Fibroblast of lung (primary cell): Measurements from ENCODE around the gene VWA5B1. TPM values are rescaled to one million over a fixed set of nuclear protein-coding genes. Genes with fewer than 3 reads are reported as not detected.

Experiments used
- DNase-seq, 2 donors: peaks; one replicate each; pipeline versions ENCODE4 v3.0.0 to v3.0.0-alpha.2; 2010; ENCODE audit warnings: low read depth in 2 of 2
- H2AFZ ChIP-seq: 2 replicates; pipeline ENCODE4 v1.5.1; 2012; ENCODE audit warnings: low read length, control low read depth, inconsistent platforms
- H3K27ac ChIP-seq: 2 replicates; pipeline ENCODE4 v1.5.1; 2011; ENCODE audit warnings: low read length, control low read depth; ENCODE audit not compliant: insufficient read depth
- H3K27me3 ChIP-seq: 2 replicates; pipeline ENCODE4 v1.5.1; 2011; ENCODE audit warnings: mild to moderate bottlenecking, low read length; ENCODE audit not compliant: control insufficient read depth, insufficient read depth
- H3K36me3 ChIP-seq: 2 replicates; pipeline ENCODE4 v1.5.1; 2011; ENCODE audit warnings: low read length; ENCODE audit not compliant: control insufficient read depth, insufficient read depth
- H3K4me1 ChIP-seq: 2 replicates; pipeline ENCODE4 v1.5.1; 2011; ENCODE audit warnings: low read length; ENCODE audit not compliant: control insufficient read depth, insufficient read depth; ENCODE audit errors: extremely low read depth
- H3K4me2 ChIP-seq: 2 replicates; pipeline ENCODE4 v1.5.1; 2011; ENCODE audit warnings: low read length, control low read depth; ENCODE audit not compliant: insufficient read depth; ENCODE audit errors: extremely low read depth
- H3K4me3 ChIP-seq, 4 experiments: fragments of 200-600 bp in 1 of 4; sonication (generic) in 1 of 4; replicated peaks in 1 of 4; 2 replicates each; pipeline ENCODE4 v1.5.1; 2011 to 2016; ENCODE audit warnings: low read length in 4 of 4, low read depth in 3 of 4, mild to moderate bottlenecking in 3 of 4, control low read depth in 2 of 4, inconsistent platforms in 1 of 4, mixed read lengths in 1 of 4; ENCODE audit not compliant: insufficient read depth in 1 of 4; ENCODE audit errors: control extremely low read depth in 1 of 4
- H3K79me2 ChIP-seq: 2 replicates; pipeline ENCODE4 v1.5.1; 2012; ENCODE audit warnings: mild to moderate bottlenecking, low read length, inconsistent platforms; ENCODE audit not compliant: control insufficient read depth, insufficient read depth
- H3K9ac ChIP-seq: 2 replicates; pipeline ENCODE4 v1.5.1; 2011; ENCODE audit warnings: mild to moderate bottlenecking, low read length, control low read depth; ENCODE audit not compliant: insufficient read depth
- H3K9me3 ChIP-seq: 2 replicates; pipeline ENCODE4 v1.5.1; 2012; ENCODE audit warnings: low read depth, low read length; ENCODE audit not compliant: control insufficient read depth, insufficient read depth
- H4K20me1 ChIP-seq: 2 replicates; pipeline ENCODE4 v1.5.1; 2011; ENCODE audit warnings: low read length; ENCODE audit not compliant: control insufficient read depth, insufficient read depth; ENCODE audit errors: extremely low read depth
- EZH2 ChIP-seq: IDR thresholded peaks from 2 replicates; pipeline ENCODE4 v1.5.1; 2012; ENCODE audit warnings: low read length, control low read depth, mild to moderate bottlenecking; ENCODE audit errors: missing control alignments
- polyA plus RNA-seq, 2 donors: library from polyadenylated mRNA; depleted of rRNA in 1 of 2; stranded (reverse) in 1 of 2; unstranded in 1 of 2; fragments of >200 nt; gene quantifications; 2 replicates each; pipeline ENCODE4 v1.2.1, GENCODE V29; 2011 to 2012; ENCODE audit warnings: missing spikeins in 1 of 2
- total RNA-seq: library from RNA; depleted of rRNA; stranded (reverse); fragments of >200 nt; gene quantifications from 2 replicates; pipeline ENCODE4 v1.2.1, GENCODE V29; 2014
- TF ChIP-seq, protein P1 (sequence below), 2 donors: IDR thresholded peaks in 1 of 2; conservative IDR thresholded peaks in 1 of 2; 1 replicate in 1 of 2; 2 replicates in 1 of 2; pipeline ENCODE4 v1.5.1; 2011 to 2012; ENCODE audit warnings: low read length in 2 of 2, control low read depth in 1 of 2, inconsistent platforms in 1 of 2, low read depth in 1 of 2, mild to moderate bottlenecking in 1 of 2

VWA5B1 gene
- total and polyA plus RNA-seq, 2 donors (not counting 1 experiment from before 2014, with no cell fraction given): not detected

DNA sequence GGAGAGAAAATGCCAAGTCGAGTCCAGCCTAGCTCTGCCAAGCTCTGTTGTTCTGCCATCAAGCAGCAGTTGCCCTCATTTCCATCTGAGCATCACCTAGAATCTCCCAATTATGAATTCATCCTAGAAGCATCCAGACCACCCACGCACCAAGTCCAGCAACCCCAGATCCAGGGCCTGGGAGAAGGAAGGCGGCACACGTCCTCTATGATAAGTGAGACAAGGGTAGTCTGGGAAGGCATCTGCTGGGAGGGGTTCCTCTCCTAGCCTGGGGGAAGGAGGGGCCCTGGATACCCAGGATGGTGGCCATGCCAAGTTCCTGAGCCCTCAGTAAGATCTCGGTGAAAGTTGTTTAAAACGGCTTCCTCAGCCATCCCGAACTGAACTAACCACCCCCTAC is 70.7 kb downstream of the VWA5B1 start:
- no peaks in the 10 kb centered on the region for H3K79me2 ChIP-seq
- peak in 1 of 2 donors; percentile 41 for DNase-seq
- H3K9ac ChIP-seq: no peak overlapping the region
- H3K4me2 ChIP-seq: no peak overlapping the region
- peaks cover 29% of the 10 kb centered on the region for H3K27me3 ChIP-seq
- TF ChIP-seq, protein P1, sequence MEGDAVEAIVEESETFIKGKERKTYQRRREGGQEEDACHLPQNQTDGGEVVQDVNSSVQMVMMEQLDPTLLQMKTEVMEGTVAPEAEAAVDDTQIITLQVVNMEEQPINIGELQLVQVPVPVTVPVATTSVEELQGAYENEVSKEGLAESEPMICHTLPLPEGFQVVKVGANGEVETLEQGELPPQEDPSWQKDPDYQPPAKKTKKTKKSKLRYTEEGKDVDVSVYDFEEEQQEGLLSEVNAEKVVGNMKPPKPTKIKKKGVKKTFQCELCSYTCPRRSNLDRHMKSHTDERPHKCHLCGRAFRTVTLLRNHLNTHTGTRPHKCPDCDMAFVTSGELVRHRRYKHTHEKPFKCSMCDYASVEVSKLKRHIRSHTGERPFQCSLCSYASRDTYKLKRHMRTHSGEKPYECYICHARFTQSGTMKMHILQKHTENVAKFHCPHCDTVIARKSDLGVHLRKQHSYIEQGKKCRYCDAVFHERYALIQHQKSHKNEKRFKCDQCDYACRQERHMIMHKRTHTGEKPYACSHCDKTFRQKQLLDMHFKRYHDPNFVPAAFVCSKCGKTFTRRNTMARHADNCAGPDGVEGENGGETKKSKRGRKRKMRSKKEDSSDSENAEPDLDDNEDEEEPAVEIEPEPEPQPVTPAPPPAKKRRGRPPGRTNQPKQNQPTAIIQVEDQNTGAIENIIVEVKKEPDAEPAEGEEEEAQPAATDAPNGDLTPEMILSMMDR (conservative IDR thresholded peaks at IDR 0.05 in 1 of 2, IDR thresholded peaks at IDR 0.05 in 1 of 2; ENCODE audit: low read depth in 1 of 2, low read length in 2 of 2): no peak
- TF ChIP-seq EZH2: no peak
- no peaks in the 10 kb centered on the region for H3K9me3 ChIP-seq
- no peaks in the 10 kb centered on the region for H3K36me3 ChIP-seq
- H2AFZ ChIP-seq: no peak overlapping the region
- no peak overlapping the region for H3K4me3 ChIP-seq
- no peaks in the 10 kb centered on the region for H4K20me1 ChIP-seq
- peaks cover 13% of the 10 kb centered on the region for H3K4me1 ChIP-seq
- no peak overlapping the region for H3K27ac ChIP-seq

DNA sequence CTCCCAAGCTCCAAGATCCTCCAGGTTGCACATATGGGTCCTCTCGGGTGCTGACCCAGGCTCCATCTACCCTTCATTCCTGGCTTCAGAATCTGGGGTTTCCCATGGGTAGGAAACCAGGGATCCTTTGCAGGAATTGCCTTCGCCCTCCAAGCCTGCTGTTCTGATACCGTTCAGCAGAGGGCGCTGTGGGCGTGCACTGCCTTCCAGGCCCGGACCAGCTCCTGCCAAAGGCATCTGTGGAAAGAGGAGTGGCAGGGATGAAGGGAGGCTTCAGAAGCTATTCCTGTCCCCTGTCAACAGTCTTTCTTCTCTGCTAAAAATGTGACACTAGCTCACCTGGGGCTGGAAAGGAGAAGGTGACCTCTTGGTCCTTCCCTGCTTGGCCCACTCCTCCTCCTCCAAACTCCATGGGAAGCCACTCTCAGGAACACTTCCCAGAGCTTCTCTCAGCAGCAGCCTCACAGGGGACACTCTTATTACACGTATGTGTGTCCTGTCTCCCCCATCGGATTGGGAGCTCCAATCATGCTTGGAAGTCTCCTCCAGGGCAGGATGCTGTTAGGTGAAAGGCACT is 71.2 kb downstream of the VWA5B1 start:
- no peak overlapping the region for H3K27ac ChIP-seq
- H3K4me1 ChIP-seq: peaks cover 13% of the 10 kb centered on the region
- no peak for TF ChIP-seq EZH2
- TF ChIP-seq, protein P1 (conservative IDR thresholded peaks at IDR 0.05 in 1 of 2, IDR thresholded peaks at IDR 0.05 in 1 of 2; ENCODE audit: low read depth in 1 of 2, low read length in 2 of 2): peak; percentile 79 to 93
- H3K4me3 ChIP-seq: no peak overlapping the region
- no peaks in the 10 kb centered on the region for H3K9me3 ChIP-seq
- DNase-seq: peak; percentile 22 to 57
- no peak overlapping the region for H3K4me2 ChIP-seq
- no peaks in the 10 kb centered on the region for H3K79me2 ChIP-seq
- no peak overlapping the region for H2AFZ ChIP-seq
- peaks cover 34% of the 10 kb centered on the region for H3K27me3 ChIP-seq
- H4K20me1 ChIP-seq: no peaks in the 10 kb centered on the region
- H3K36me3 ChIP-seq: no peaks in the 10 kb centered on the region
- H3K9ac ChIP-seq: no peak overlapping the region

DNA sequence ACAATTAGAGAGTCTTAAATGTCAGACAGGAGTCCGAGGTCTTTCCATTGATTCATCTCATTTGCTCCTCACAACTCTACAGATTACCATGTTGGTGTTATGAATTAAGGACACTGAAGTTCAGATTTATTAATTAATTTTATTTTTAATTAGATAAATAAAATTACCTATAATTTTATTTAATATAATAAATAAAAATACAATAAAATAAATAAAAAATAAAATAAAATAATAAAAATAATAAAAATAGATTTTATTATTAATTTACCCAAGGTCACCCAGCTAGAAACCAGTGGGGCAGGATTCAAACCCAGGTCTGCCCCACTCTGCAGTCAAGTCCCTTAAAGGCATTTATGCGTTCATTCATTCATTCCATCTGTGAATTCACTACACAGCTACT is 72.2 kb downstream of the VWA5B1 start:
- Histone ChIP-seq H2AFZ (no peak overlapping the region), H3K4me2 (no peak overlapping the region), H3K4me1 (peaks cover 13% of the 10 kb centered on the region), H3K27me3 (peaks cover 40% of the 10 kb centered on the region), H3K4me3 (no peak overlapping the region), H3K9ac (no peak overlapping the region), H3K79me2 (no peaks in the 10 kb centered on the region), H3K27ac (no peak overlapping the region), H4K20me1 (no peaks in the 10 kb centered on the region), H3K36me3 (no peaks in the 10 kb centered on the region), H3K9me3 (no peaks in the 10 kb centered on the region)
- TF ChIP-seq, protein P1 (conservative IDR thresholded peaks at IDR 0.05 in 1 of 2, IDR thresholded peaks at IDR 0.05 in 1 of 2; ENCODE audit: low read depth in 1 of 2, low read length in 2 of 2): no peak
- no peak for TF ChIP-seq EZH2
- no peak for DNase-seq
